NB4 (cell line): ENCODE measurements around the gene LTA4H.

ENCODE experiments used
- DNase-seq: peaks from one replicate; pipeline ENCODE4 v3.0.0; 2010; ENCODE audit warnings: low read depth
- H3K4me3 ChIP-seq: one replicate; pipeline ENCODE4 v1.5.1; 2011; ENCODE audit warnings: mild to moderate bottlenecking, low read depth, low read length, moderate library complexity
- MYC ChIP-seq: IDR thresholded peaks from 2 replicates; pipeline ENCODE4 v1.6.1; 2011; ENCODE audit warnings: low read depth, low read length
- POLR2A ChIP-seq: IDR thresholded peaks from 2 replicates; pipeline ENCODE4 v1.6.1; 2011; ENCODE audit warnings: mild to moderate bottlenecking; ENCODE audit not compliant: insufficient read length; ENCODE audit errors: extremely low read depth
- TF ChIP-seq, protein P1 (sequence below): IDR thresholded peaks from 2 replicates; pipeline ENCODE4 v1.6.1; 2011; ENCODE audit warnings: low read depth, low read length
- TF ChIP-seq, protein P2 (sequence below): IDR thresholded peaks from one replicate; pipeline ENCODE4 v1.5.1; 2012; ENCODE audit warnings: low read depth, low read length

LTA4H gene

DNA sequence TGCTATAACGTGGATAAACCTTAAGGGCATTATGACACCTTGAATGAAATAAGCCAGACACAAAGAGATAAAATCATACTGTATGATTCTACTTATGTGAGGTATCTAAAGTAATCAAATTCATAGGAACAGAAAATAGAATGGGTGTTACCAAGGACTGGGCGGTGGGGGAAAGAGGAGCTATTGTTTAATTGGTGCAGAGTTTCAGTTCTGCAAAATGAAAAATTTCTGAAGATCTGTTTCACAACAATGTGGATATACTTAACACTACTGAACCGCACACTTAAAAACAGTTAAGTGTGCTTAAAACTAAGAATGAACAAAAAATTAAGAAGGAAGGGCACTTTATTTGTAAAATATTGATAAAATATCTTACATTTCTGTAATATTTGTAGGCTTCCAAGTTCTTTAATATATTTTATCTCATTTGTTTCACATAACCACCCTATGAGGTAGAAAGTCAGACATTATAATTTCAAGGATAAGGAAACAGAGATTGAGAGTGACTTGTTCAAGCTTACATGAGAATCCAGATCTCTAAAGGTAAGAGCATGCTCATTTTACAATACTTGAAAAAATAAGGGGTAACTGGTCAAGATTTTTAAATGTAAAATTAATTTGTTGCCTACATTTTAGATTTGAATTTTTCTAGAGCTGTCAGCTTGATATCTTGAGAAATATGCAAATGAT lies 14.9 kb downstream of the LTA4H start:
- DNase-seq: peak; percentile 49
- no peak for TF ChIP-seq MYC
- TF ChIP-seq, protein P1, sequence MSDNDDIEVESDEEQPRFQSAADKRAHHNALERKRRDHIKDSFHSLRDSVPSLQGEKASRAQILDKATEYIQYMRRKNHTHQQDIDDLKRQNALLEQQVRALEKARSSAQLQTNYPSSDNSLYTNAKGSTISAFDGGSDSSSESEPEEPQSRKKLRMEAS: no peak
- no peak for TF ChIP-seq POLR2A
- TF ChIP-seq, protein P2, sequence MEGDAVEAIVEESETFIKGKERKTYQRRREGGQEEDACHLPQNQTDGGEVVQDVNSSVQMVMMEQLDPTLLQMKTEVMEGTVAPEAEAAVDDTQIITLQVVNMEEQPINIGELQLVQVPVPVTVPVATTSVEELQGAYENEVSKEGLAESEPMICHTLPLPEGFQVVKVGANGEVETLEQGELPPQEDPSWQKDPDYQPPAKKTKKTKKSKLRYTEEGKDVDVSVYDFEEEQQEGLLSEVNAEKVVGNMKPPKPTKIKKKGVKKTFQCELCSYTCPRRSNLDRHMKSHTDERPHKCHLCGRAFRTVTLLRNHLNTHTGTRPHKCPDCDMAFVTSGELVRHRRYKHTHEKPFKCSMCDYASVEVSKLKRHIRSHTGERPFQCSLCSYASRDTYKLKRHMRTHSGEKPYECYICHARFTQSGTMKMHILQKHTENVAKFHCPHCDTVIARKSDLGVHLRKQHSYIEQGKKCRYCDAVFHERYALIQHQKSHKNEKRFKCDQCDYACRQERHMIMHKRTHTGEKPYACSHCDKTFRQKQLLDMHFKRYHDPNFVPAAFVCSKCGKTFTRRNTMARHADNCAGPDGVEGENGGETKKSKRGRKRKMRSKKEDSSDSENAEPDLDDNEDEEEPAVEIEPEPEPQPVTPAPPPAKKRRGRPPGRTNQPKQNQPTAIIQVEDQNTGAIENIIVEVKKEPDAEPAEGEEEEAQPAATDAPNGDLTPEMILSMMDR: no peak
- H3K4me3 ChIP-seq: no peak overlapping the region

DNA sequence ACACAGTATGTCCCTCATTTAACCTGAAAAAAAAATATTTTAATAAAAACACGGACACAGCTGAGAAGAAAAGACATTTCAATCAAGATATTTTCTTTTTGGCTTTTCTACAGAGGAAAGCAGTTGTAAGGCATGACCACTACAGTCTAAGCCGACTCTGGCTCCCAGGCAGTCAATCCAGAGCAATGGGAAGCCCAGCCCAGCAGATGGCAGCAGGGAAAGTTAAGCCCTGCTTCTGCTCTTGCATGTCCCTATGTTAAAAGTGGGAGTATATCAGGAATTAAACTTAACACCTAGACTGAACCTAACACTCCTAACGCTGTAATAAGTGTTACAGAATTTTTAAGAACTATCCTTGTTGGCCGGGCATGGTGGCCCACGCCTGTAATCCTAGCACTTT lies 19.7 kb downstream of the LTA4H start:
- TF ChIP-seq POLR2A: no peak
- TF ChIP-seq, protein P2: peak; percentile 39
- TF ChIP-seq MYC: no peak
- TF ChIP-seq, protein P1: no peak
- DNase-seq: peak; percentile 43
- no peak overlapping the region for H3K4me3 ChIP-seq

DNA sequence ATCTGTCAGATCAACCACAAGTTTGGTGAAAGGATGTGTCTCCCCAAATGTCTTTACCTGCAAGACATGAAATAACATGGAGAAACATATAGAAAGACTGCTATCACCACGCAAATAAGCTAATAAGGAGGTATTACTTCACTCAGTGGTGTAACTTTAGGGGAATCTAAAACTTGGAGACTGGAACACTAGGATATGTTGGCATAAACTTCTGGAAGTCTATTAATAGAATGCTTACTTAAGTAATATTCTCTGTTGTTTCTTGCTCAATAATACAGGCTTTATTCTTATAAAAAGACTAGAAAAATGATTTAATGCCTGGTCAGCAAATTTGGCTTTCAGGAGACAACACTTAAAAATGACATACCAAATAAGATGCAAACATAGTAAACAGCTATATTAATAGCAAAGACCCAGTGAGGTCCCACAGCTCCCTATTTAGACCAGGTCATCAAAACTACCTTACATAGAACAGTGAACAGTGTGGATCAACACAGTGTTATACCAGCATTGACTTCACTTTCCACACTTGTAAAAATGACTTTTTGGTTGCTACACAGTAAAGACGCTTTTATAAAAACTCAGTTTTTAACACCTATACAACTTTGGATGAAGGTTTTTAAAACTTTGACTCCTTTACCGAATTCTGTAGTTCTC lies 20.3 kb downstream of the LTA4H start:
- DNase-seq: no peak
- TF ChIP-seq, protein P1: no peak
- TF ChIP-seq POLR2A (no peak), MYC (no peak)
- TF ChIP-seq, protein P2: no peak
- no peak overlapping the region for H3K4me3 ChIP-seq

DNA sequence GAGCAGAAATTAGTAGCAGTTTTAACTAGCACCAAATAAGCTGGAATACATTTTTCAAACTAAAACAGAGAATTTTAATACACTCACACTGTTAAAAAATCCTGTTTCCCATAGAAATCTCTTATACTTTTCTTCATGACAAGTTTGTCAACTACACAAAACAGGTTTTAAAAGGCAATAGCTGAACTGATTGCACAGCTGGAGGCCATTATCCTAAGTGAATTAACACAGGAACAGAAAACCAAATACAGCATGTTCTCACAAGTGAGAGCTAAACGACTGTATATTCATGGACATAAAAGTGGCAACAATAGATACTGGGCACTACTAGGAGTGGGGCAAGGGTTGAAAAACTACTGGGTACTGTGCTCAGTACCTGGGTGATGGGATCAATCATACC lies 27.7 kb downstream of the LTA4H start:
- no peak overlapping the region for H3K4me3 ChIP-seq
- TF ChIP-seq, protein P1: no peak
- TF ChIP-seq MYC: no peak
- no peak for TF ChIP-seq POLR2A
- TF ChIP-seq, protein P2: no peak
- DNase-seq: no peak

DNA sequence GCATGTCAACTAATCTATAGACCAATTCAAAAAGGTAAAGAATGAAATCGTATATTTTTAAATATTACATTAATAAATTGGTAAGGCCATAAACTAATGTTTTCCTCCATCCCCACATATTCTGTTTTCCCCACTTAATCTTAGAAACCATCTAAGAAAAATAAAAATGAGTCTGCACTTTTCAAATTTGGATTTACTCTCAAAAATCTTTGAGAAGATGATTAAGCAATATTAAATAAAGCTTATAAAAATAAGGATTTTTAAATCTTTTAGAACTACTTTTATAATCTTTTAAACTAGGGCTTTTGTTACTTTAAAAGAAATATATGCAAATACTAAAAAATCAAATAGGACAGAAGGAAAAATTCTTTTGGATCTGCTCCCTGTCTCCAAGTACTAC lies 28.7 kb downstream of the LTA4H start:
- H3K4me3 ChIP-seq: no peak overlapping the region
- DNase-seq: no peak
- TF ChIP-seq, protein P2: no peak
- TF ChIP-seq, protein P1: no peak
- TF ChIP-seq POLR2A (no peak), MYC (no peak)
